Activated T-cell treated with anti-CD3 and anti-CD28 coated beads, Interleukin-2, amount 50 U/mL, for 72 hours (primary cell): ENCODE data around the gene SNX1. TPM values are rescaled to one million over a fixed set of nuclear protein-coding genes. Genes with fewer than 3 reads are reported as not detected.

Experiments
- ATAC-seq, 2 donors: fragments of 150-1000 bp; cut with Tn5 transposase; replicated peaks in 1 of 2; 2 replicates each; pipeline ENCODE4 v1.10.0; 2021; ENCODE audit warnings: moderate library complexity in 2 of 2, mild to moderate bottlenecking in 1 of 2
- DNase-seq, 2 donors: peaks; one replicate each; pipeline ENCODE4 v3.0.0; 2021 to 2022; ENCODE audit warnings: mixed read lengths in 1 of 2
- H3K27ac Mint-ChIP-seq: one replicate; pipeline ENCODE4 v1.8.0; 2022; ENCODE audit warnings: mild to moderate bottlenecking, moderate library complexity, mixed read lengths
- H3K27me3 Mint-ChIP-seq: one replicate; pipeline ENCODE4 v1.8.0; 2022; ENCODE audit warnings: low read depth, mixed read lengths
- H3K36me3 Mint-ChIP-seq, 2 donors: one replicate each; pipeline ENCODE4 v1.8.0; 2022; ENCODE audit warnings: mixed read lengths in 2 of 2, mild to moderate bottlenecking in 1 of 2; ENCODE audit not compliant: insufficient read depth in 2 of 2
- H3K4me1 Mint-ChIP-seq: one replicate; pipeline ENCODE4 v1.8.0; 2022; ENCODE audit warnings: low read depth, mixed read lengths
- H3K4me3 Mint-ChIP-seq, 2 donors: one replicate each; pipeline ENCODE4 v1.8.0; 2022; ENCODE audit warnings: mild to moderate bottlenecking in 2 of 2, mixed read lengths in 2 of 2, moderate library complexity in 2 of 2
- H3K9me3 Mint-ChIP-seq, 2 donors: one replicate each; pipeline ENCODE4 v1.8.0; 2022; ENCODE audit warnings: mixed read lengths in 2 of 2
- total RNA-seq, 2 donors: library from RNA; stranded (reverse); gene quantifications; one replicate each; pipeline ENCODE4 v1.2.3, GENCODE V29; 2022

Gene SNX1
- total RNA-seq, 2 donors from 2014 or later: 104 to 113 TPM

DNA sequence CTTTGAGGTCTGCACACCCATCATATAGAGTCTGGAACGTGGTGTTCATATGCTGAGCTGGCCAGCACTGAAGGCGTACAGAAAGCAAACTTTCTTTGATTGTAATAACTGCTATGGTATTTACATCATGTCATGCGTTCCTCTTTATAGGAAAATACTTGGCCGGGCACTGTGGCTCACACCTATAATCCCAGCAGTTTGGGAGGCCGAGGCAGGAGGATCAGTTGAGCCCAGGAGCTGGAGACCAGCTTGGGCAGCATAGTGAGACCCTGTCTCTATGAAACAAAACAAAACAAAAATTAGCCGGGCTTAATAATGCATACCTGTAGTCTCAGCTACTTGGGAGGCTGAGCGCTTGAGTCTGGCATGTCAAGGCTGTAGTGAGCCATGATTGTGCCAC is 52.4 kb downstream of the SNX1 start:
- H3K4me3 Mint-ChIP-seq: no peak overlapping the region
- peaks cover 24% of the 10 kb centered on the region for H3K4me1 Mint-ChIP-seq
- DNase-seq: no peak
- ATAC-seq: no peak
- H3K9me3 Mint-ChIP-seq: no peaks in the 10 kb centered on the region
- peaks cover 13% of the 10 kb centered on the region for H3K27me3 Mint-ChIP-seq
- no peak overlapping the region for H3K27ac Mint-ChIP-seq
- H3K36me3 Mint-ChIP-seq: no peaks in the 10 kb centered on the region

DNA sequence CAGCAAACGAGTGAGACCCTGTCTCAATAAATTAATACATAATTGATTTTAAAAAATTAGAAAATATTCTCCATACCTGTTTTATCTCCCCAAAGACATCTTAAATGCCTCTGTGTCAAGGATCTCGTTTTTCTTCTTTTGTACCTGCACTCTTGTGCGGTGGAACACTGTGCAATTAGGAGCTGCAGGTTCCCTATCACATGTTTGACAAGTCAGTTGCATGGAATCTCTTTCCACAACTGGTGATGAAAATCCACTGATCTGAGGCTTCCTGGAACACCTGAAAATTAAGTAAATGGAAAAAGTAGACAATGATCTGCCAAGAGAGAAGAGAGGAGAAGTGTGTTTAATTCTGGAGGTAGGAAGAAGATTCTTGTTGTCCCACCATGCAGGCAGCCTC is 52.8 kb downstream of the SNX1 start:
- Mint-ChIP-seq H3K27me3 (peaks cover 17% of the 10 kb centered on the region), H3K9me3 (no peaks in the 10 kb centered on the region), H3K36me3 (no peaks in the 10 kb centered on the region), H3K4me3 (no peak overlapping the region), H3K4me1 (peaks cover 29% of the 10 kb centered on the region), H3K27ac (no peak overlapping the region)
- DNase-seq (no peak), ATAC-seq (no peak)

DNA sequence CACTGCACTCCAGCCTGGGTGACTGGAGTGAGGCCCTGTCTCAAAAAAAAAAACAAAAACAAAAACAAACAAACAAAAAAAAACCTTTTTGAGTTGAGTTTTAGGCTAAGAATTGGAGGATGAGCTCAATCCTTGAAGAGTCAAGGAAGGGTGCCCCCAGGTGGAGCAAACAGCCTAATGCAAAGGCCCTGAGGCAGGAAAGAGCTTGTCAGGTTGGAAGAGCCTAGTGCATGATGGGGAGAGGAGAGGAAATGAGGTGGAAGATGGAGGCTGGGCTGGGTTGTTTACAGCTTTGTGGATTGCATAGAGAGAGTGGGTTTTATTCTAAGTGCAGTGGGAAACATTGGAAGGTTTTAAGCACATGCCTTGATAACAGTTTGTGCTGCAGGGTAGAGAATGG is 53.6 kb downstream of the SNX1 start:
- no peak for ATAC-seq
- peak; percentile 30 to 32 for DNase-seq
- peak overlapping the region in 1 of 2 donors; percentile 8 for H3K4me3 Mint-ChIP-seq
- H3K9me3 Mint-ChIP-seq: no peaks in the 10 kb centered on the region
- peaks cover 29% of the 10 kb centered on the region for H3K4me1 Mint-ChIP-seq
- no peaks in the 10 kb centered on the region for H3K36me3 Mint-ChIP-seq
- no peak overlapping the region for H3K27ac Mint-ChIP-seq
- H3K27me3 Mint-ChIP-seq: peaks cover 17% of the 10 kb centered on the region

DNA sequence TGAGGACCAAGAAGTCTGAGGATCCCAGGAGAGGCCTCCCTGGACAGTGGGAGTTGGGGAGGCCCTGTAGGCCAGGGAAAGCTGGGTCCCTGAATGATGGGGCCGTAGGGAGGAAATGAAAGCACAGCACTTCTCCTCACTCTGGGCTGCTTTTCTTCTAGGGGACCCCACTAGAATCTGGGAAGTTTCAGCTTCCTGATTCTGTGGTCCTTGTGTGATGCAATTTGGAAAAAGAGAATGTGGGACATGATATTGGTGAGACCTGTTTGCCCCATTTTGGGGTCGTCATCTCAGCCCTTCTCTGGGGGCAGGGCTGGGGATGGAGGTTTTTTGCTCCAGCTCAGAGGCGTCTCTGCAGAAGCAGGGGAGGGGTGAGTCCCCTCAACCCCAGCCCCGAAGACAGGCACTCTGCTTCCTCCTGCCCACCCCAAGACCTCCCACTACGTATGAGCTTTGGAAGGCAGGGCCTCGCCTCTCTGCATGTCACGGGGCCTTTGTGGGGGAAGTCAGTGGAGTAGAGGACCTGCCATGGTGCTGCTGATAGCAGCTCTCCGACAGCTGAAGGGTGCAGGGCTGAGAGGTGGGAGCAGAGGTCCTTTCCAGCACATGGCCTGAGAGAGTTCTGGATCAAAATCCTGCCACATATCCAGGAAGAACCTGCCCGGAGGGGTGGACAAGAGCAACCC is 54.3 kb downstream of the SNX1 start:
- H3K27me3 Mint-ChIP-seq: peaks cover 17% of the 10 kb centered on the region
- DNase-seq (no peak), ATAC-seq (no peak)
- H3K4me1 Mint-ChIP-seq: peaks cover 29% of the 10 kb centered on the region
- no peaks in the 10 kb centered on the region for H3K9me3 Mint-ChIP-seq
- H3K27ac Mint-ChIP-seq: no peak overlapping the region
- peaks cover 0 to under 1% of the 10 kb centered on the region in 2 donors for H3K36me3 Mint-ChIP-seq
- peak overlapping the region; percentile 8 to 85 for H3K4me3 Mint-ChIP-seq

DNA sequence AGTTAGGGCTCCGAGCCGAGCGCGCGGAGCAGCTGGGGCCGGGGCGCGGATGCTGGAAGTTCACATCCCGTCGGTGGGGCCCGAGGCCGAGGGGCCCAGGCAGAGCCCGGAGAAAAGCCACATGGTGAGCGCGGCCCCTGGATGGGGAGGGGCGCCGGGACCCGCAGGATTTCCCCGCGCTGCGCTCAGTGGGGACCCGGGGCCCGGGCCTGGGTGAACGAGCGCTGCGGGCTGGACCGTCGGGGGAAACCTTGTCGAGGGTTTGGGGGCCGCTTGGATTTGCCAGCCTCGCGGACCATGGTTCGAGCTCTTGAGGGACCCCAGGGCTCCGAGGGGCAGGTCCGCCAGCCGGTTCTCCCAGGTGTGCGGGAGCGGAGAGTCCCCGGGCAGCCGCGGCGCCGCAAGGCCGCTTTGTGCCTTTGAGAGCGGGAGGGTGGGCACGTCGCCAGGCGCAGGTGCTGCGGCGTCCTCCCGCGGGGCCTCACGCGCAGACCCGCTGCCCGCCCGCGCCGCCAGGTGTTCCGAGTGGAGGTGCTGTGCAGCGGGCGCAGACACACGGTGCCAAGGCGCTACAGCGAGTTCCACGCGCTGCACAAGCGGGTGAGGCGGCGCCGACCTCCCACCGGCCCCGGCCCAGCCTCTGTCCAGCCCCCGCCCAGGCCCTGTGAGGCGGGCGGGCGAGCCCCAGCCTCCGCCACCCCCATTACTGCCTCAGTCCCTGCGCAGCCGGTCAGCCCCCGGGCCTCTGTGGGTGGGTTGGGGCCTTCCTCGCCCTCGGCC is 56.1 kb downstream of the SNX1 start, which contains the start of gene SNX22:
Gene SNX22, plus strand, starts transcription at position 5 of the 780 bp plus-strand sequence. Its CDS starts 45 bp downstream, at position 50.
- peak; percentile 12 to 19 for ATAC-seq
- H3K4me3 Mint-ChIP-seq: peak within 1 kb of the TSS; percentile 85 to 88
- peaks cover 0 to 7% of the 10 kb centered on the region in 2 donors for H3K36me3 Mint-ChIP-seq
- no peaks in the 10 kb centered on the region for H3K9me3 Mint-ChIP-seq
- DNase-seq: peak; percentile 45 to 48
- peaks cover 17% of the 10 kb centered on the region for H3K27me3 Mint-ChIP-seq
- peaks cover 29% of the 10 kb centered on the region for H3K4me1 Mint-ChIP-seq
- peak within 1 kb of the TSS; percentile 28 for H3K27ac Mint-ChIP-seq

GRCh38 chr15:64152507-64153387 is 57.0 kb downstream of the SNX1 start:
- no peaks in the 10 kb centered on the region for H3K9me3 Mint-ChIP-seq
- H3K4me3 Mint-ChIP-seq: peak overlapping the region; percentile 85 to 88
- H3K27me3 Mint-ChIP-seq: peaks cover 17% of the 10 kb centered on the region
- peaks cover 0 to 7% of the 10 kb centered on the region in 2 donors for H3K36me3 Mint-ChIP-seq
- DNase-seq (peak in 1 of 2 donors; percentile 19), ATAC-seq (no peak)
- no peak overlapping the region for H3K27ac Mint-ChIP-seq
- peaks cover 30% of the 10 kb centered on the region for H3K4me1 Mint-ChIP-seq

DNA sequence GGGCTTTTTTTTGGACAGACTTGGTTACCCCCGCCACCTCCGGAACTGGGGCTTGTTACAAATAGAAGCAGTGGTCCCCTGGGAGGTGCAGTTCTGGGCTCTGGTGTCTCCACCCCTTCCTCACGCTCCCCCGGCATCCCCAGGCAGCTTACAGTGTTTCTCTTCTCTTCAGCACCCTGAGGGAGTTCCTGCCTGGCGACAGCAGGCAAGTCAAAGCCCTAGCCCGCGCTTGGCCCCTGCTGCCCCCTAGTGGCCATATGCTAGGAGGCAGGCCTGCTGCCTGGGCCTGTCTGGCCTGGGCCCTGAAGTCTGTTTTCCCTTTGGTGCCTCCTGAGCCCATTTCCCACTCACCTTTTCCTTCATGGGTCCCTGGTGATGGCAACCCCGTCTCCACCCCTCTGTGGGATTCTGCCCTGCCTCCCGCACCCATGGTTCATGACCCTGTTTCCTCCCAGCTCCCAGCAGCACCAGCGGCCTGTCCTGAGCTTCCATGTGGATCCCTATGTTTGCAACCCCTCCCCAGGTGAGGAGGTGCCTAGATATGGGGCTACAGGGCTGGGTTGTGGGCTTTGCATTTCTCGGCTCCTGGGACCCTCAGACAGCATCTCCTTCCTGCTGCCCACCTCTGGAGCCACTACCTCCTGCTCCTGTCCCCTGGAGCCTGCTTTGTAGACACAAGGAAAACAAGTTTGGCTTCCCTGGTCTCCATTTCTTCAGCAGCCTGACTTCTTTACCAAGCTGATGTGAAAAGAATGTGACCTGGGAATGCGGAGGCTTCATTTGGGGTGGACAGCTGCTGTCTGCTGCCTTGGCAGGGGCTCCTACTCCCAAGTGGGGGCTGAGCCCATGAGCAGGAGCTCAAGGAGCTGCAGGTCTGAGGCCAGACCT is 57.9 kb downstream of the SNX1 start:
- DNase-seq (peak; percentile 93 to 97), ATAC-seq (peak; percentile 74)
- H3K36me3 Mint-ChIP-seq: peaks cover 5 to 14% of the 10 kb centered on the region in 2 donors
- H3K27me3 Mint-ChIP-seq: peaks cover 17% of the 10 kb centered on the region
- H3K4me3 Mint-ChIP-seq: peak overlapping the region; percentile 85 to 88
- peaks cover 39% of the 10 kb centered on the region for H3K4me1 Mint-ChIP-seq
- no peaks in the 10 kb centered on the region for H3K9me3 Mint-ChIP-seq
- no peak overlapping the region for H3K27ac Mint-ChIP-seq

- no peak overlapping the region for H3K27ac Mint-ChIP-seq
Observed at GRCh38 chr15:64155802-64156651, 60.2 kb downstream of the SNX1 start.

GRCh38 chr15:64156652-64157331 is 61.0 kb downstream of the SNX1 start:
- no peaks in the 10 kb centered on the region for H3K9me3 Mint-ChIP-seq
- H3K36me3 Mint-ChIP-seq: peaks cover 16 to 27% of the 10 kb centered on the region in 2 donors
- H3K4me3 Mint-ChIP-seq: no peak overlapping the region
- H3K27ac Mint-ChIP-seq: no peak overlapping the region
- H3K4me1 Mint-ChIP-seq: peaks cover 42% of the 10 kb centered on the region
- DNase-seq: no peak
- H3K27me3 Mint-ChIP-seq: peaks cover 11% of the 10 kb centered on the region
- no peak for ATAC-seq

More at GRCh38 chr15:64155802-64156651, 60.2 kb downstream of the SNX1 start:
- Mint-ChIP-seq H3K4me1 (peaks cover 40% of the 10 kb centered on the region), H3K36me3 (peaks cover 14 to 26% of the 10 kb centered on the region in 2 donors), H3K4me3 (no peak overlapping the region), H3K27me3 (peaks cover 13% of the 10 kb centered on the region), H3K9me3 (no peaks in the 10 kb centered on the region)
- ATAC-seq (no peak), DNase-seq (no peak)

GRCh38 chr15:64157599-64158125 is 61.9 kb downstream of the SNX1 start:
- no peaks in the 10 kb centered on the region for H3K9me3 Mint-ChIP-seq
- no peak for ATAC-seq
- H3K27me3 Mint-ChIP-seq: peaks cover 9% of the 10 kb centered on the region
- peaks cover 18 to 32% of the 10 kb centered on the region in 2 donors for H3K36me3 Mint-ChIP-seq
- DNase-seq: no peak
- peak overlapping the region; percentile 29 for H3K27ac Mint-ChIP-seq
- peak overlapping the region in 1 of 2 donors; percentile 2 for H3K4me3 Mint-ChIP-seq
- H3K4me1 Mint-ChIP-seq: peaks cover 45% of the 10 kb centered on the region
